ENCODE results near the gene MCU.

GRCh38 chr10:72757732-72758131 is 65.8 kb downstream of the MCU start:
- TF ChIP-seq CTCF (IDR thresholded peaks at IDR 0.05 in 2 of 3, conservative IDR thresholded peaks at IDR 0.05 in 1 of 3; ENCODE audit: control insufficient read depth in 2 of 3, extremely low read depth in 1 of 3, insufficient read depth in 1 of 3, low read depth in 3 of 3, low read length in 3 of 3) (no peak), REST (IDR thresholded peaks at IDR 0.05; ENCODE audit: low read depth, low read length) (no peak)

Measured in GM12878 (cell line).